OCI-LY7 (cell line): ENCODE results near the gene SENP2. TPM values are rescaled to one million over a fixed set of nuclear protein-coding genes. Genes with fewer than 3 reads are reported as not detected.
"Not testable (repeated sequence)": the region's sequence is repeated elsewhere in the genome, so short reads cannot be mapped to it uniquely, and the experiment has no call there.

ENCODE experiments used
- BruUV-seq: library from RNA; stranded (reverse); fragments of 400-500 nt; replicated peaks from 2 replicates; lab custom pipeline; 2021; lab: Mats Ljungman, UMichigan
- CTCF ChIA-PET: fragments of 300-600 bp; sonication (Branson Sonifier 250); formaldehyde crosslinking; loops from one replicate; lab custom pipeline; 2022; ENCODE audit warnings: antibody characterized with exemption; ENCODE audit not compliant: unreplicated experiment; lab: Charles Lee
- POLR2A ChIA-PET: fragments of 300-600 bp; sonication (Branson Sonifier 250); formaldehyde crosslinking; loops from one replicate; lab custom pipeline; 2022; ENCODE audit warnings: antibody characterized with exemption; lab: Charles Lee
- DNase-seq: peaks from one replicate; pipeline ENCODE4 v3.0.0-alpha.2; 2015; ENCODE audit warnings: low spot score
- H2AFZ ChIP-seq: fragments of 200-600 bp; sonication (generic), shearing (Covaris generic); 2 replicates; pipeline ENCODE4 v1.6.1; 2014; ENCODE audit warnings: mild to moderate bottlenecking, antibody characterized with exemption, low read length, moderate library complexity
- H3K27ac ChIP-seq: fragments of 200-600 bp; sonication (generic); 2 replicates; pipeline ENCODE4 v1.5.1; 2014; ENCODE audit warnings: mixed run types, low read depth, mild to moderate bottlenecking, moderate library complexity, low read length, inconsistent platforms; ENCODE audit not compliant: poor library complexity, severe bottlenecking
- H3K36me3 ChIP-seq: fragments of 200-600 bp; sonication (generic); 2 replicates; pipeline ENCODE4 v1.6.1; 2014; ENCODE audit warnings: mild to moderate bottlenecking, antibody characterized with exemption, low read length, moderate library complexity, mixed read lengths; ENCODE audit not compliant: insufficient read depth
- H3K4me1 ChIP-seq: fragments of 200-600 bp; sonication (generic); 2 replicates; pipeline ENCODE4 v1.5.1; 2014; ENCODE audit warnings: mild to moderate bottlenecking, low read length; ENCODE audit not compliant: insufficient read depth, poor library complexity, severe bottlenecking
- H3K4me2 ChIP-seq: fragments of 200-600 bp; sonication (generic); 2 replicates; pipeline ENCODE4 v1.6.1; 2014; ENCODE audit warnings: mild to moderate bottlenecking, low read length
- H3K4me3 ChIP-seq: fragments of 200-600 bp; sonication (generic); 2 replicates; pipeline ENCODE4 v1.5.1; 2014; ENCODE audit warnings: mild to moderate bottlenecking, low read depth, low read length; ENCODE audit not compliant: poor library complexity, severe bottlenecking
- H3K79me2 ChIP-seq: fragments of 200-600 bp; sonication (generic); 2 replicates; pipeline ENCODE4 v1.6.1; 2016; ENCODE audit warnings: low read depth, mild to moderate bottlenecking, low read length, moderate library complexity, mixed read lengths; ENCODE audit not compliant: insufficient read depth
- H3K9me2 ChIP-seq: fragments of 200-600 bp; sonication (generic); 2 replicates; pipeline ENCODE4 v1.6.1; 2016; ENCODE audit warnings: mild to moderate bottlenecking, low read length, mixed read lengths; ENCODE audit not compliant: insufficient read depth
- H3K9me3 ChIP-seq: fragments of 200-600 bp; sonication (generic); 2 replicates; pipeline ENCODE4 v1.6.1; 2014; ENCODE audit warnings: mild to moderate bottlenecking, mixed run types, low read length, mixed read lengths
- H4K20me1 ChIP-seq: fragments of 200-600 bp; sonication (generic); 2 replicates; pipeline ENCODE4 v1.6.1; 2014; ENCODE audit warnings: mild to moderate bottlenecking, antibody characterized with exemption, low read length, moderate library complexity, mixed read lengths; ENCODE audit not compliant: insufficient read depth
- CTCF ChIP-seq: fragments of 200-600 bp; sonication (generic); conservative IDR thresholded peaks from 2 replicates; pipeline ENCODE4 v1.5.1; 2014; ENCODE audit warnings: mild to moderate bottlenecking, antibody characterized with exemption, low read length, moderate library complexity, mixed read lengths
- EZH2phosphoT487 ChIP-seq: fragments of 200-600 bp; sonication (generic); IDR thresholded peaks from 2 replicates; pipeline ENCODE4 v1.6.1; 2018; ENCODE audit warnings: low read depth, borderline replicate concordance, mild to moderate bottlenecking, mixed run types, antibody characterized with exemption, low read length, moderate library complexity, mixed read lengths
- intact Hi-C: fragments of 100-400 bp; cut with micrococcal nuclease; formaldehyde crosslinking; loops from one replicate; pipeline ENCODE4 v1.10.0; 2022; ENCODE audit not compliant: unreplicated experiment
- total RNA-seq, 2 experiments: library from RNA; depleted of rRNA in 1 of 2; stranded (reverse); fragments of >200 nt in 1 of 2; shearing (Covaris generic) in 1 of 2; gene quantifications; 2 replicates each; pipeline ENCODE4 v1.2.3, GENCODE V29; 2014 to 2022

The SENP2 gene
- total RNA-seq, 2 experiments from 2014 or later: 39.8 to 64.5 TPM

GRCh38 chr3:185639632-185640206, 53.6 kb downstream of the SENP2 start:
- no peaks in the 10 kb centered on the region for H3K9me3 ChIP-seq
- TF ChIP-seq CTCF (no peak), EZH2phosphoT487 (no peak)
- H3K27ac ChIP-seq: no peak overlapping the region
- no peaks in the 10 kb centered on the region for H3K4me1 ChIP-seq
- no TSS peak for BruUV-seq
- intact Hi-C loops: no loop called here
- H2AFZ ChIP-seq: no peak overlapping the region
- H3K4me3 ChIP-seq: no peak overlapping the region
- no peak overlapping the region for H3K4me2 ChIP-seq
- no peaks in the 10 kb centered on the region for H4K20me1 ChIP-seq
- no peak for DNase-seq
- no peaks in the 10 kb centered on the region for H3K36me3 ChIP-seq
- CTCF ChIA-PET: no interaction called here
- H3K9me2 ChIP-seq: no peaks in the 10 kb centered on the region
- POLR2A ChIA-PET: no interaction called here
- H3K79me2 ChIP-seq: no peaks in the 10 kb centered on the region

- no peak for TF ChIP-seq CTCF
- TF ChIP-seq EZH2phosphoT487: no peak
- no peaks in the 10 kb centered on the region for H3K9me3 ChIP-seq
Observed at GRCh38 chr3:185640308-185640707, 54.2 kb downstream of the SENP2 start.

DNA sequence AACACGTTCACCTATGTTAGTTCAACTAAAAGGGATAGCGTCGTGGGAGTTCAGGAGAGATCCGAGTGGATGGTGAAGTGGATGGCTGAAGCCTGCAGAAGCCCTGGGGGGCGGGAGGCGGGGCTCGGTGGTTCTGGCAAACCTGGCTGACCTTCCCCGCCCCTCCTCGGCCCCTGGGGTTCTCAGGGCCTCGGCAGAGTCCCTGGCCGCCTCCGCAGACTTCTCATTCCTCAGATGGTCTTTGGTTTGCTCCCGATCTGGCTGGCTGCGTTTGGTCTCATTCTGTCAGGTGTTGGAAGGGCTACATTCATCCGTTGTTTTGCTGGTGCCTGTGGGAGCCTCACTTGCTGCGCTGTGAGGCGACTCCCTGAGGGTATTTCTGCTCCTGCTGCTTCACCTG, 59.1 kb downstream of the SENP2 start:
- H3K27ac ChIP-seq, H3K4me2 ChIP-seq, H3K4me1 ChIP-seq, H3K9me3 ChIP-seq, intact Hi-C loops, H3K9me2 ChIP-seq, DNase-seq, H3K4me3 ChIP-seq, CTCF ChIA-PET, H4K20me1 ChIP-seq, H3K36me3 ChIP-seq, H2AFZ ChIP-seq, H3K79me2 ChIP-seq, POLR2A ChIA-PET, BruUV-seq: not testable (repeated sequence)

More at GRCh38 chr3:185640308-185640707, 54.2 kb downstream of the SENP2 start:
- BruUV-seq: no TSS peak
- no peak overlapping the region for H3K4me3 ChIP-seq
- no peaks in the 10 kb centered on the region for H4K20me1 ChIP-seq
- no peaks in the 10 kb centered on the region for H3K4me1 ChIP-seq
- no peak overlapping the region for H3K4me2 ChIP-seq
- no peak for DNase-seq
- H3K9me2 ChIP-seq: no peaks in the 10 kb centered on the region
- intact Hi-C loops: no loop called here
- H2AFZ ChIP-seq: no peak overlapping the region
- ChIA-PET POLR2A (interaction anchor here (1.0 kb wide), 1 partner anchor 20 kb away, joined by 3 read pairs; no protein-coding TSS in a partner anchor), CTCF (no interaction called here)
- H3K27ac ChIP-seq: no peak overlapping the region
- H3K36me3 ChIP-seq: no peaks in the 10 kb centered on the region
- H3K79me2 ChIP-seq: no peaks in the 10 kb centered on the region
